GM23338 (cell line): ENCODE data around the gene CYP2A7. TPM values are rescaled to one million over a fixed set of nuclear protein-coding genes. Genes with fewer than 3 reads are reported as not detected.
"Not testable (repeated sequence)": the region's sequence is repeated elsewhere in the genome, so short reads cannot be mapped to it uniquely, and the experiment has no call there.

ENCODE experiments used
- ATAC-seq: fragments of 200-7000 bp; cut with Tn5 transposase; 3 replicates; pipeline ENCODE4 v1.9.1; 2020
- DNase-seq: peaks from one replicate; pipeline ENCODE4 v3.0.0-alpha.2; 2015; ENCODE audit warnings: low spot score
- H2AFZ ChIP-seq: fragments of 200-600 bp; sonication (generic); 2 replicates; pipeline ENCODE4 v1.8.0; 2016; ENCODE audit warnings: antibody characterized with exemption, mild to moderate bottlenecking, moderate library complexity
- H3F3A ChIP-seq: fragments of 200-600 bp; sonication (generic); replicated peaks from 2 replicates; pipeline ENCODE4 v1.8.0; 2017; ENCODE audit warnings: antibody characterized with exemption, mixed run types, low read depth
- H3K27ac ChIP-seq: fragments of 200-600 bp; sonication (generic); 2 replicates; pipeline ENCODE4 v1.6.1; 2016; ENCODE audit warnings: low read depth
- H3K27me3 ChIP-seq: fragments of 200-600 bp; sonication (generic); 2 replicates; pipeline ENCODE4 v1.8.0; 2016; ENCODE audit warnings: mild to moderate bottlenecking, mixed run types, moderate library complexity; ENCODE audit not compliant: insufficient read depth
- H3K36me3 ChIP-seq: fragments of 200-600 bp; sonication (generic); 2 replicates; pipeline ENCODE4 v1.8.0; 2016; ENCODE audit warnings: mild to moderate bottlenecking; ENCODE audit not compliant: insufficient read depth
- H3K4me1 ChIP-seq: fragments of 200-600 bp; sonication (generic); 2 replicates; pipeline ENCODE4 v1.8.0; 2016; ENCODE audit warnings: mild to moderate bottlenecking, moderate library complexity; ENCODE audit not compliant: insufficient read depth
- H3K4me2 ChIP-seq: fragments of 200-600 bp; sonication (generic); 2 replicates; pipeline ENCODE4 v1.7.1; 2017; ENCODE audit warnings: mixed run types
- H3K4me3 ChIP-seq: fragments of 200-600 bp; sonication (generic); 2 replicates; pipeline ENCODE4 v1.6.1; 2016; ENCODE audit warnings: mixed run types
- H3K79me2 ChIP-seq: fragments of 200-600 bp; sonication (generic); replicated peaks from 2 replicates; pipeline ENCODE4 v1.8.0; 2017; ENCODE audit warnings: mild to moderate bottlenecking; ENCODE audit not compliant: insufficient read depth
- H3K9me2 ChIP-seq: fragments of 200-600 bp; sonication (generic); 2 replicates; pipeline ENCODE4 v1.8.0; 2017; ENCODE audit not compliant: insufficient read depth
- H4K20me1 ChIP-seq: fragments of 200-600 bp; sonication (generic); replicated peaks from 2 replicates; pipeline ENCODE4 v1.8.0; 2017; ENCODE audit warnings: mild to moderate bottlenecking; ENCODE audit not compliant: insufficient read depth
- H3K27ac Mint-ChIP-seq: 2 replicates; pipeline ENCODE4 v1.8.0; 2020; ENCODE audit warnings: inconsistent platforms, mild to moderate bottlenecking, moderate library complexity, mixed read lengths
- H3K27me3 Mint-ChIP-seq: 3 replicates; pipeline ENCODE4 v1.8.0; 2022; ENCODE audit warnings: low read depth, mild to moderate bottlenecking, moderate library complexity, mixed read lengths, inconsistent platforms; ENCODE audit not compliant: insufficient read depth, poor library complexity
- H3K36me3 Mint-ChIP-seq: 3 replicates; pipeline ENCODE4 v1.8.0; 2021; ENCODE audit warnings: low read depth, mild to moderate bottlenecking, inconsistent platforms, moderate library complexity, mixed read lengths
- H3K4me1 Mint-ChIP-seq: 3 replicates; pipeline ENCODE4 v1.8.0; 2020; ENCODE audit warnings: mild to moderate bottlenecking, inconsistent platforms, mixed read lengths
- H3K4me3 Mint-ChIP-seq: 3 replicates; pipeline ENCODE4 v1.8.0; 2021; ENCODE audit warnings: moderate library complexity, mild to moderate bottlenecking, inconsistent platforms, mixed read lengths
- H3K9me3 Mint-ChIP-seq: 3 replicates; pipeline ENCODE4 v1.8.0; 2020; ENCODE audit warnings: moderate library complexity, mild to moderate bottlenecking, inconsistent platforms, mixed read lengths
- CREB1 ChIP-seq: fragments of 250-450 bp; sonication (Bioruptor Pico); IDR thresholded peaks from 2 replicates; pipeline ENCODE4 v1.5.0; 2020; ENCODE audit warnings: low read depth, mild to moderate bottlenecking, moderate library complexity
- NANOG ChIP-seq: IDR thresholded peaks from 2 replicates; pipeline ENCODE4 v1.6.1; 2016; ENCODE audit warnings: antibody characterized with exemption, borderline replicate concordance
- ZNF331 ChIP-seq: fragments of 250-450 bp; sonication (Bioruptor Pico); IDR thresholded peaks from 2 replicates; pipeline ENCODE4 v1.5.0; 2020; ENCODE audit warnings: low read depth, mild to moderate bottlenecking, moderate library complexity
- ZNF462 ChIP-seq: fragments of 250-450 bp; sonication (Bioruptor Pico); IDR thresholded peaks from 2 replicates; pipeline ENCODE4 v1.5.0; 2020; ENCODE audit warnings: mild to moderate bottlenecking, moderate library complexity
- long read RNA-seq: library from polyadenylated mRNA; unstranded; transcript quantifications from one replicate; pipeline ENCODE4 v2.0.0, GENCODE V29; 2020; ENCODE audit not compliant: unreplicated experiment
- polyA plus RNA-seq: library from polyadenylated mRNA; unstranded; fragments of >200 nt; fragmentation: Nextera tagmentation; extraction: Ambion mirVana; gene quantifications from 2 replicates; pipeline ENCODE4 v1.2.1, GENCODE V29; 2016
- total RNA-seq: library from RNA; depleted of rRNA; stranded (reverse); fragments of >200 nt; shearing (Covaris generic); gene quantifications from 2 replicates; pipeline ENCODE4 v1.2.3, GENCODE V29; 2014; rRNA removed

CYP2A7 gene
- 4.8 TPM in 1 of 2 replicates, not detected in the other for total RNA-seq
- polyA plus RNA-seq = not detected in 2 replicates
- long read RNA-seq = 0 reads

GRCh38 chr19:40882062-40882461 is at the start of gene CYP2A7:
CYP2A7 (minus strand) TSS chr19:40882231; CDS start chr19:40882210, 21 bp downstream.
- H3K27ac ChIP-seq, H3K27ac Mint-ChIP-seq, H4K20me1 ChIP-seq, H3K9me3 Mint-ChIP-seq, H2AFZ ChIP-seq, H3K9me2 ChIP-seq, DNase-seq, H3K4me1 Mint-ChIP-seq, H3K4me3 Mint-ChIP-seq, ATAC-seq, H3F3A ChIP-seq, H3K4me1 ChIP-seq, H3K36me3 Mint-ChIP-seq, H3K36me3 ChIP-seq, H3K79me2 ChIP-seq, H3K4me3 ChIP-seq, H3K4me2 ChIP-seq: not testable (repeated sequence)
- peaks cover 13% of the 10 kb centered on the region for H3K27me3 Mint-ChIP-seq
- peaks cover 21% of the 10 kb centered on the region for H3K27me3 ChIP-seq

GRCh38 chr19:40930799-40931198 is 48.8 kb upstream of the CYP2A7 start:
- H3K4me1 Mint-ChIP-seq, H3K9me3 Mint-ChIP-seq, H3K27ac Mint-ChIP-seq, H3K4me3 ChIP-seq, ATAC-seq, H4K20me1 ChIP-seq, H3K36me3 Mint-ChIP-seq, H3K4me1 ChIP-seq, H3K27me3 Mint-ChIP-seq, H3K4me3 Mint-ChIP-seq, H3K4me2 ChIP-seq, DNase-seq, H3K27me3 ChIP-seq, H3K79me2 ChIP-seq, H3K9me2 ChIP-seq, H3K27ac ChIP-seq, H3F3A ChIP-seq, H2AFZ ChIP-seq, H3K36me3 ChIP-seq: not testable (repeated sequence)

- not testable (repeated sequence) for H3K27ac Mint-ChIP-seq, H4K20me1 ChIP-seq, H3K27me3 ChIP-seq, DNase-seq, H3K27me3 Mint-ChIP-seq, H3K4me1 ChIP-seq, H3K9me2 ChIP-seq, H3K9me3 Mint-ChIP-seq, H3K36me3 ChIP-seq, H3F3A ChIP-seq, ATAC-seq, H2AFZ ChIP-seq, H3K79me2 ChIP-seq, H3K27ac ChIP-seq, H3K4me3 ChIP-seq, H3K4me3 Mint-ChIP-seq, H3K4me1 Mint-ChIP-seq, H3K4me2 ChIP-seq, H3K36me3 Mint-ChIP-seq
Observed at GRCh38 chr19:40929942-40930341, 47.9 kb upstream of the CYP2A7 start.

- no peak overlapping the region for H3K4me3 ChIP-seq
- Mint-ChIP-seq H3K27ac (no peak overlapping the region), H3K36me3 (no peaks in the 10 kb centered on the region), H3K27me3 (peaks cover 5% of the 10 kb centered on the region), H3K4me1 (peaks cover 2% of the 10 kb centered on the region; the same call in 2 of the 3 replicates), H3K9me3 (peaks cover 4% of the 10 kb centered on the region; the same call in 1 of the 3 replicates), H3K4me3 (no peak overlapping the region)
- no peak overlapping the region for H3K27ac ChIP-seq
- H4K20me1 ChIP-seq = no peaks in the 10 kb centered on the region
- no peak for ATAC-seq
- DNase-seq = no peak
- H3K36me3 ChIP-seq = no peaks in the 10 kb centered on the region
- H3F3A ChIP-seq = no peaks in the 10 kb centered on the region
- H3K4me1 ChIP-seq = no peaks in the 10 kb centered on the region
- TF ChIP-seq CREB1 (CRISPR knock-in tag) = no peak
- TF ChIP-seq ZNF331 (CRISPR knock-in tag) = no peak
- TF ChIP-seq ZNF462 (CRISPR knock-in tag) = no peak
- no peak for TF ChIP-seq NANOG
- H3K27me3 ChIP-seq = no peaks in the 10 kb centered on the region
- no peak overlapping the region for H3K4me2 ChIP-seq
- H3K79me2 ChIP-seq = no peaks in the 10 kb centered on the region
- no peak overlapping the region for H2AFZ ChIP-seq
- no peaks in the 10 kb centered on the region for H3K9me2 ChIP-seq
Observed at GRCh38 chr19:40928850-40929249, 46.8 kb upstream of the CYP2A7 start.
